GM23248 (cell line): ENCODE data around the gene STARD7.

Experiments used
- EZH2 ChIP-seq: fragments of 200-600 bp; sonication (generic); IDR thresholded peaks from 2 replicates; pipeline ENCODE4 v1.6.1; 2018; ENCODE audit warnings: antibody characterized with exemption, mild to moderate bottlenecking; ENCODE audit not compliant: insufficient read depth, poor library complexity, severe bottlenecking
- EZH2phosphoT487 ChIP-seq: fragments of 200-600 bp; sonication (generic); IDR thresholded peaks from 2 replicates; pipeline ENCODE4 v1.6.1; 2018; ENCODE audit warnings: antibody characterized with exemption, moderate library complexity, mild to moderate bottlenecking, low read depth; ENCODE audit not compliant: insufficient read depth

DNA sequence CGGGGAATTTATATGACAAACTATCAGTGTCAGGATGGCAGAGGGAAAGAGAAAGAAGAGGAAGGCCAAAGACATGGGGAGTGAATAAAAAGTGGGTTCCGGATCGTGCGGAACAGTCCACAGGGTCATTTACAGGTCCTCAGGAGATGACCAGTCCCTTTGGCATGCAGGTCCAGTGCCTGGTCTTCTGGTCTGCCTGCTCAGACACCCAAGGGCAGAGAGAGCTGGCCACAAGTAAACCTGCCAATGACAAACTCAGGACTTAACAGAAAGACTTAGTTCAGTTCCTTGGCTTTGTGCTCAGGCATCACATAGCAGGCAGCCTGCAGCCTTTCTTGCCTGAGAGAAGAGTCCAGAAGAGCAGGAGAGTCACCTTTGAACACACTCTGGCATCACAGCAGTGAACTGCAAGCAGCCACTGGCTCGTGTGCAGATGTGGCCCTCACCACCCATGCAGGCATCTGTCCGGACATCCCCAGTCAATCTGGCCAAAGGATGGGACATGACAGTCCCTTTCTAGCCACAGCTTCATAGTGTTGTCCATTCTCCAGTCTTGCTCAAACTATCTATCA lies 43.2 kb upstream of the STARD7 start:
- no peak for TF ChIP-seq EZH2phosphoT487
- TF ChIP-seq EZH2, result no peak
